GM13977 (cell line): Measurements from ENCODE around the gene COL4A2.

Experiments
- DNase-seq: peaks from one replicate; pipeline ENCODE4 v3.0.0; 2012; ENCODE audit warnings: low spot score
- in situ Hi-C: fragments of 300-500 bp; cut with MboI; formaldehyde crosslinking; loops from one replicate; pipeline ENCODE4 v1.12.0; 2022; ENCODE audit warnings: low sequenced_read_pairs, low pct_unique_long_range_greater_than_20kb, mixed read lengths, inconsistent platforms; ENCODE audit not compliant: unreplicated experiment
- TF ChIP-seq, protein P1 (sequence below): IDR thresholded peaks from 2 replicates; pipeline ENCODE4 v1.5.1; 2012; ENCODE audit warnings: mild to moderate bottlenecking, control low read depth; ENCODE audit not compliant: insufficient read depth; ENCODE audit errors: extremely low read depth, missing control alignments

Gene COL4A2

GRCh38 chr13:110344320-110344719, 37.2 kb downstream of the COL4A2 start:
- TF ChIP-seq, protein P1, sequence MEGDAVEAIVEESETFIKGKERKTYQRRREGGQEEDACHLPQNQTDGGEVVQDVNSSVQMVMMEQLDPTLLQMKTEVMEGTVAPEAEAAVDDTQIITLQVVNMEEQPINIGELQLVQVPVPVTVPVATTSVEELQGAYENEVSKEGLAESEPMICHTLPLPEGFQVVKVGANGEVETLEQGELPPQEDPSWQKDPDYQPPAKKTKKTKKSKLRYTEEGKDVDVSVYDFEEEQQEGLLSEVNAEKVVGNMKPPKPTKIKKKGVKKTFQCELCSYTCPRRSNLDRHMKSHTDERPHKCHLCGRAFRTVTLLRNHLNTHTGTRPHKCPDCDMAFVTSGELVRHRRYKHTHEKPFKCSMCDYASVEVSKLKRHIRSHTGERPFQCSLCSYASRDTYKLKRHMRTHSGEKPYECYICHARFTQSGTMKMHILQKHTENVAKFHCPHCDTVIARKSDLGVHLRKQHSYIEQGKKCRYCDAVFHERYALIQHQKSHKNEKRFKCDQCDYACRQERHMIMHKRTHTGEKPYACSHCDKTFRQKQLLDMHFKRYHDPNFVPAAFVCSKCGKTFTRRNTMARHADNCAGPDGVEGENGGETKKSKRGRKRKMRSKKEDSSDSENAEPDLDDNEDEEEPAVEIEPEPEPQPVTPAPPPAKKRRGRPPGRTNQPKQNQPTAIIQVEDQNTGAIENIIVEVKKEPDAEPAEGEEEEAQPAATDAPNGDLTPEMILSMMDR, result no peak
- no peak for DNase-seq
- in situ Hi-C loops, result no loop called here

DNA sequence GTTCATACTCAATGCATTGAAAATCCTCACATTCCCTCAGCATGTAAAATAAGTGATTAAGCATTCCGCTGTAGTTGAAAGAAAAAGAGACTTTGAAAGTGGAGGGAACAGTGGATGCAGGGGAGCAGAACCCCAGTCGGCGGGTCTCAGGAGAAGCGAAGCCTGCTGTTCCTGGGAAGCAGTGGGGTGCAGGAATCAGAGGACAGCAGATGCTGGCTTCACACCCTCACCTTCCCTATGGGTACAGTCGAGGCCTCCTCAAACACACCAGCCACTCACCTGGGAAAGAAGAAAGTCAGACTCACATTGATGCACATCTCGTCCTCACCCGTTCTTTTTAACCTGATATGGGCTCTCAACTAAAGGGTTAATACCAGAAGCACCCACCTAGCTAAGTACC, 38.2 kb downstream of the COL4A2 start:
- TF ChIP-seq, protein P1, result no peak
- DNase-seq, result no peak
- in situ Hi-C loops, result no loop called here

DNA sequence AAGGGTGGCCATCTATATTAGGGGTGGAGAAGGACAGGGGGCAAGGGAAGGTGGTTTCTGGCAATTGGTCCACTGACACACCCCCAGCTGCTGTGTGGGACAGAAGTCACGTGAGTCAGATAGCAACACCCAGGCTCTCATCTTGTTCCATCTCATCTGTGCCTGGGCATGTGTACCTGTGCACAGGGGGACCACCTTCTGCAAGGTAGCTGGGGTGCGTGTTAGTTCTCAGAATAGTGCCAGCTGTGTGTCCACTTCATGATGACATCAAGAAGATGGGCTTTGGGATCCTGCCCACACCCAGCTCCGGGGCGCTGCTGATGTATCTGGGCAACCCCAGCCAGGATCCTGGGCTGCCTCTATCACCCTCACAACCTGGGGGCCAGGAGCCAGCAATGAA, 38.6 kb downstream of the COL4A2 start:
- TF ChIP-seq, protein P1, result no peak
- in situ Hi-C loops, result no loop called here
- no peak for DNase-seq

DNA sequence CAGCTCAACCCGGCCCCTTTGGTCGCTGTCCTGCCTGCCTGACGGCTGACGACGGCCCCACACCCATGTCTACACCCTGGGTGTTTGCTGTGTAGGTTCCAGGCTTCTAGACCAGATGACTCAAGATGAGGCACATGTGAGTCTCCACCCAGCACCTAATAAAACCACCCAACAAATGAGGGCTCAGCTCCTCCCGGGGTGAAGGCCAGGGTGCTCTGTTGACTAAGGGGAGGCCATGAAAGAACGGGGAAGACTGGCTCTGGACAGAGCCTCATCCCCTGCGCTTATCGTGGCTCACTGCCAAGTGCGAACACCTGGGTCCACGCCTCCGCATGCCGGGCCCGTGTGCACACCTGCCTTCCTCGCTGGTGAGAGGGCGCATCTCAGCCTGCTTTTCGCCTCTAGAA, 39.6 kb downstream of the COL4A2 start:
- TF ChIP-seq, protein P1, result no peak
- no peak for DNase-seq
- in situ Hi-C loops, result no loop called here

DNA sequence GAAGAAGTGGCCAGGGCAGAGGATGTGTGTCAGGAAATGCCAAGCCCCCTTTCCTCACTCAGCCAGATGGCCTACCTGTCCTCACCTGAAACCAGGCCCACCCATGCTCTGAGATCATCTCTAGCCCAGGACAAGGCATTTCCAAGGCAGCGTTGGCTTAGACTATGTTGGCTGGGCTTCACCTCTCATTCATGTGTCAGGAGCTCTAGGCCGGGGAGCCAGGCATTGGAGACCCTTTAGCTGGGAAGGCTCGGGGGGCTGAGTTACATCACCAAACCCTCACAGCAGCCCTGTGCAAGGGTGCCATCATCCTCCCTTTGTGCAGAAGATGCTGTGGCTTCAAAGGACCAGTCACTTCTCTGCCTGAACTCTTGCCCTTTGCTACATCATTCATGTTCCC, 40.0 kb downstream of the COL4A2 start:
- DNase-seq, result no peak
- TF ChIP-seq, protein P1, result no peak
- in situ Hi-C loops, result no loop called here

DNA sequence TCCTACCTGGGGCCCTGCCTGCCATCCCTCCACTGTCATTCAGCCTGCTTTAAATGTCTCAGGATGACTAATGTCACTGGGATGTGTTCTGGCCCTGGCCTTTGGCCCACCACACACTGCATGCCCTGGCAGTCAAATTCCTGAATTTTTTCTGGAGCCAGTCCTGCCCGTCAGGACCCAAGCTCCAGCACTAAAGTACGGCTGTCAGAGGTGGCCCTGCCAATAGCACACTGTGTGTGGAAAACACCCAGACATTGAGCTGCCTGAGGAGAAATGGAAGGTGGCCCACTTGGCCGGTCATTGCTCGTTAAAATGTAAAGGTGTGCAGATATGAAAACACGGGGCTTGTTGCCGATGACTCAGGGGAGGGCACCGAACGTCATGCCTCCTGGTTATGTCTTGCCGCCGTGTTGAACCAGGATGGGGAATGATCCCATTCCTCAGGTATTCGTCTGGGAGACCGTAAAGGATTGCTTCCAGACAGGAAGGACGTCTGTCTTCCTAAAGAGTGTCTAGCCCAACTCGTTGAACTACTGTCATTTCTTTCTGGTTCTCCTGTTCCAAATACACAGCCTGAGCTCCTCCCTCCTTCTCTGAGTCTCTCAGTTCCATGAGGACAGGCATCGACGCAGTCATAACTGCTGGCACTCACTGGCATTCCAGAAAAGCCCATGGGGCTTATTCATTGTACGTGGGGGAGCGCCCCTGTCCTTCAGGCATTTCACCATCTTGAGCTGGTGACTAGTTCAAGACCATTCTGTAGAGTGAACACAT, 40.6 kb downstream of the COL4A2 start:
- in situ Hi-C loops, result no loop called here
- DNase-seq, result no peak
- TF ChIP-seq, protein P1, result no peak
